ENCODE data around the gene ACTN4. TPM values are rescaled to one million over a fixed set of nuclear protein-coding genes. Genes with fewer than 3 reads are reported as not detected.

ACTN4 gene
- polyA plus RNA-seq, 10 donors, result 173 to 278 (median 195) TPM

DNA sequence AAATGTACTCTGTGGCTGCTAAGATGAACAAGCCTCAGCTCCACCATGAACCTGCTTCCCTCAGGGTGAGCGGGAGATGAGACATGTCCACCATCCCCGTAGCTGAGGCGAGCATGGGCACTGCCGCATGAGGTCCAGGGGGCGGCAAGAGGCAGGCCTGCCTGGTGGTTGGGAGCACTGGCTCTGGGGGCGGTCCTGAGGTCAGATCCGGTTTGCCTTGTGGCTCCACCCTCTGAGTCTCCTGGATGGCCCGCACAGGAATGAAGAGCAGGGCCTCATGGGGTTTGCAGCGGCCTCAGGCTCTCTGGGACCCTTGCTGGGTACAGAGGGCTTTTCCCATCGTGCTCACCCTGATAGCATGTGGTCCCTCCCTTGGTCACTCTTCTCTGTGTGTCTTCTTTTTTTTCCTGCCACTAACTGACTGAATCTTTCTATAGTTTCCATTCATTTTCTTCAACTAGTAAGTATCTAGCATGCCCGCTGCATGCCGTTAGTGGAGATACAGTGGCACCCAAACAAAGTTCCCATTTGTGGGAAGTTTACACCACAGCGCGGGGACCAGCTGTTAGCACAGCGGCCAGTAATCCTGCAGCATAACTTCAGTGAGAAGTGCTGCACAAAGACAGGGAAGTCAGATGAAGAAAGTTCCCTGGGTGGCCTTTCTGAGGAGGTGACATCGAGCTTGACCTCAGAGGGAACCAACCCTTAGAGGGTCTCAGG lies 59.5 kb downstream of the ACTN4 start:
- DNase-seq, result no peak

DNA sequence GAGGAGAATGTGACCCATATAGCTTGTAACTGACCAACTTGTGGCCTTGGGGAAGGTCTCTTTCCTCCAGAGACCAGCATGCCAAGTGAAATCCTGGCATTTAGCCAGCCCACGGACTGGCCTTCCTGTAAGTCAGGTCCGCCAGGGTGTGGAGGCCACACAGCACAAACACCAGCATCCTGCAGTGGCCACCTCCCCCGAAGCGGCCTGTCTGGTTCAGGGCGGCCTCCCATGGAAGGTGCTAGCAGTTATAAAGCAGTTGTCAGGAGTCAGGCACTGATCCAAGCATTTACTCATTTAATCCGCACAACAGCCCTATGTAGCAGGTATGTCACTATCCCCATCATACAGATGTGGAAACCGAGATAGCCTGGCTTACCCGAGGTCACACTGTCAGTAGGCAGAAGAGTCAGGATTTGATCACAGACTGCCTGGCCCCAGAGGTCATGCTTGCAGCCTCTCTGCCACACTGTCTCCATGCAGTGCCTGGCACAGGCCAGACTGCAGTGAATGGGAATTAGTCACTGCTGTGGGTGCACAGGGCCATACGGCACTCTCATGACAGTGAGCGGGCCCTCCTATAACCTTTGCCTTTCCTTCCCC lies 60.2 kb downstream of the ACTN4 start:
- DNase-seq, result no peak

GRCh38 chr19:38708413-38709024 lies 61.1 kb downstream of the ACTN4 start:
- DNase-seq, result no peak

- DNase-seq, result no peak
Measured at GRCh38 chr19:38709119-38709518, 61.7 kb downstream of the ACTN4 start.

DNA sequence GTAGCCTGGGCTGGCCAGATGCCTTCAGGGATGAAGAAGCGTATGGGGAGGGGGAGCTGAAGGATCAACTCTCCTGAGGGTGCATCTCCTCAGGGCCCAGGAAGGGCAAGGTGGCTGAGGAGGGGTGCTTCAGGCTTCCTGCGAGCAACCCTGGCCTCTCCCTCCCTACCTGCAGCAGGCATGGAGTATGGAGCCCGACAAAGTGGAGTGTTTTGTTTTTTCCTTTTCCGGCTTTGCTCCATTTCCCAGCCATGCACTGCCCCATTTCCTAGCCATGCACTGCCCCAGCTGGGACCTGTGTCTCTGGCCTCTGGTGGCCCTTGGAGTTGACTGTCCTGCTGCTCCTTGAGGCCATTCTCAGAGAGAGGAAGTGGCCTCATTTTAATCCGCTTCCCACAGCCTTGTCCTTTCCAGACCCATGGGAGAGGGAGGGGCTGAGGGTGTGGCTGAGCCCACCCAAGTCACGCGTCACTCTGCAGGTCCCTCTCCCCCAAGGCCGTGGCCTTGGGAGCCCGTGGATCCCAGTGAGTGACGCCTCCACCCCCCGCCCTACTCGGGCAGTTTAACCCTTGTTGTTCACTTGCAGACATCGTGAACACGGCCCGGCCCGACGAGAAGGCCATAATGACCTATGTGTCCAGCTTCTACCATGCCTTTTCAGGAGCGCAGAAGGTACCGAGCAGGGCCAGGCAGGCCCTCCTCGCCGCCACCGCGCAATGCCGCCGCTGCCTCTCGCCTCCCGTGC lies 62.4 kb downstream of the ACTN4 start:
- no peak for DNase-seq

- DNase-seq, result no peak
Measured at GRCh38 chr19:38710416-38710702, 62.9 kb downstream of the ACTN4 start.

DNA sequence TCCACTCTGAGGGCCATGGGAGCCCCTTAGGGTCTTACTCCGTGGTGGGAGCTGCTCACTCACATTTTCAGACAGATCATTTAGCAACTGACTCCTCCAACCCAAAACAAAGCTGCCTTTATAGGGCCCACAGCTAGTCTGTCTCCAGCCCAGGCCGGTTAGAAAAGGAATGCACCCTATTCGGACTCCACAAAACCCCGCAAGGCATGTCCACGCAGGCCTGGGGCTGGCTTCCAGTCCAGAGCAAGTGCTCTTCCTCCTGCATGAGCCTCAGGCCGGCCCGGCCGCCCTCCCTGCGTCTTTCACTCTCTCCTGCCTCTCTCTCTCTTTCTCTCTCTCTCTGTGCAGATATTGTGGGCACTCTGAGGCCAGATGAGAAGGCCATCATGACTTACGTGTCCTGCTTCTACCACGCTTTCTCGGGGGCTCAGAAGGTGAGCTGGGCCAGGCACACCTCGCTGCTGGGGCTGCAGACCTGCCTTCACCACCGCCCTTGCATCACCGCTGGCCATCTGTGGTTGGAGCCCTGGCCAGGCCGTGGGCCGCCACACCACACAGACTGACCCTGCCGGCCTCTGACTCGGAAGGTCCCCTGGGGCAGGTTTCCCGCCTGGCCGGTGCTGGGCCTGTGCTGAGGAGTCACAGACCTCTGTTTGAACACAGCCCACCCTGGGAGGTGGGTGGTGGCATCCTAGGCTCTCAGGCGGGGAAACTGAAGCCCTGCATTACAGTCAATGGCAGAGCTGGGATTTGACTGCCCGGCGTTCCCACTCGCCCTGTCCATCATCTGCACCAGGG lies 63.7 kb downstream of the ACTN4 start:
- DNase-seq, result no peak

DNA sequence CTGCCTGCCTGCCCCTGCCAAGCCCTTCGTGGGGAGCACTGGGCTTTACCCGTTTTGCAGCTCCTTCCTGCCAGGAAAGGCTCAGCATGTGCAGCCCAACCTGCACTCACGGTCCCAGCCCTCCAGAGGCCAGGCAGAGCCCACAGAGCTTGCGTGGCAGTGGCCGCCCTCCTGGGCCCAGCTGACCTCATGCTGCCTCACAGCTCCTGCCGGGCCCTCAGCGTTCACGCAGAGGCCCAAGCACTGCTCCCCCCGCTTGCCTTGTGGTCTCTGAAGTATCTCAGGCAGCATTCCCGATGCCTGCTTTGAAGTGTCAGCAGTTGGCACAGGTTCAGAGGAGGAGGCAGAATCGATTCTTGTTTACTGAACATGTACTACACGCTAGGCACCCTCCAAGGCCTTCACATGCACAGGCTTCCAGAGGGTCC lies 64.3 kb downstream of the ACTN4 start:
- no peak for DNase-seq

- no peak for DNase-seq
Measured at GRCh38 chr19:38712161-38712748, 64.8 kb downstream of the ACTN4 start.

- peak; percentile 59 to 72 (median 66) for DNase-seq
Measured at GRCh38 chr19:38713227-38713649, 65.8 kb downstream of the ACTN4 start.

GRCh38 chr19:38713865-38714264 lies 66.4 kb downstream of the ACTN4 start:
- DNase-seq, result no peak

DNA sequence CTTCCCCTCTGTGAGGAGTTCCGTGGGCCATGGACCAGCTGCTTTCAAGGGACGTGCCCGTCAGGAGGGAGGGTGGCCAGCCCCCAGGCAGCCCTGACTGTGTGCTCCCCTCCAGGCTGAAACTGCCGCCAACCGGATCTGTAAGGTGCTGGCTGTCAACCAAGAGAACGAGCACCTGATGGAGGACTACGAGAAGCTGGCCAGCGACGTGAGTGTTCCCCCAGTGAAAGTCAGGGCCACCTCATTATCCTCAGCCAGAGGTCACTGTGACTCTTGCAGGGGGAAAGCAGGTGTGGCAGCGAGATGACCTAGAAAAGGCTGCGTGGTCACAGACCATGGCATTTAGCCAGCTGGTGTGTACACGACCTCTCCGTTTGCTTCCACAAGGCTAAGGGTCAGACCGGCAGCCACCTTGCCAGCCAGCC lies 66.9 kb downstream of the ACTN4 start:
- DNase-seq, result no peak

GRCh38 chr19:38715555-38715954 lies 68.1 kb downstream of the ACTN4 start:
- DNase-seq, result no peak

- DNase-seq, result no peak
Measured at GRCh38 chr19:38717051-38717450, 69.6 kb downstream of the ACTN4 start.

DNA sequence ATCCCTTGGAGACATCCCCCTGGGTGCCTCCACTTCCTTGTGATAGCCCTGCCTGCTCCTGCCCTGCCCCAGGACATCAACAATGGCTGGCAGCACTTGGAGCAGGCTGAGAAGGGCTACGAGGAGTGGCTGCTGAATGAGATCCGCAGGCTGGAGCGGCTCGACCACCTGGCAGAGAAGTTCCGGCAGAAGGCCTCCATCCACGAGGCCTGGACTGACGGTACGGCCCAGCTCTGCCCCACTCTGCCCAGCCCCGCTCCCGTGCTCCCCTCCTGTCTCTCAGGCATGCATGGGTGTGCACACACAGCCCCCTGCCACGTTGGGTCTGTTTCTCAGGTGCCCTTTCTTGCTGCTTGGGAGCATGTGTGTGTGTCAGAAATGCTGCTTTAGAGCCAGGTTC lies 70.4 kb downstream of the ACTN4 start:
- no peak for DNase-seq

DNA sequence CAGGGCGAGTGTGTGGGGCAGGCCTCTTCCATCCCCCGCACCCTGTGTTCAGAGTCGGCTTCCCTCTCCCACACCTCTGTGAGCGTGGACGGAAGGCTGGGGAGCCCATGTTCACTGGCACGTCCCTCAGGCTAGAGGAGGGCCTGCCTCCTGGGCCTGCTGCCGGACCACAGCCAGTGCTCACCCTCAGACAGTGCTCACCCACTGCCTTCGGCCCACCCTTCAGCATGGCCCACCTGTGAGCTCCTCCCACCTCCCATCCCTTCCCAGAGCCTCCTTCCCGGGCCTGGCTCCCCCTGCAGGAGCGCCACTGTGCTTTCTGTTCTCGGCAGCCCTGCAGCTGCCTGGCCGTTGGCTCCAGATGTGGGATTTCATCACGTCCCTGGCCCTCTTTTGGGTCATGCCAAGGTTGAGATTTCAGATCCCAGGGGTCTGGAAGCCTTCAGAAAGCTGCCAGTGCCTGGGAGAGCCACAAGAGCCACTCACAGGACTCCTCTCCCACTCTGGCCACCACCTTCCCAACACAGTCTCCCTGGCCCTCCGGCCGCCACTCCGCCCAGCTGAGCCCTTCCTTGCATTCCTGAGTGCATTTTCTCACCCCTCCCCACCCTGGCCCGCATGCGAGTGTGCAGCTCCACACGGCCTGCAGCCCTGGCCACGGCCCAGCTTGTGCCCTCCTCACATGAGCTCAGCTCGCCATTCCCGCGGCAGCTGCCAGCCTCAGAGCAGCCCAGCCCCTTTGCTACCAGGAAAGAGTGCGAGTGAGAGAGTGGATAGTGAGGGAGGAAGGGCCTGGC lies 71.5 kb downstream of the ACTN4 start:
- peak; percentile 53 to 77 (median 65) for DNase-seq

DNA sequence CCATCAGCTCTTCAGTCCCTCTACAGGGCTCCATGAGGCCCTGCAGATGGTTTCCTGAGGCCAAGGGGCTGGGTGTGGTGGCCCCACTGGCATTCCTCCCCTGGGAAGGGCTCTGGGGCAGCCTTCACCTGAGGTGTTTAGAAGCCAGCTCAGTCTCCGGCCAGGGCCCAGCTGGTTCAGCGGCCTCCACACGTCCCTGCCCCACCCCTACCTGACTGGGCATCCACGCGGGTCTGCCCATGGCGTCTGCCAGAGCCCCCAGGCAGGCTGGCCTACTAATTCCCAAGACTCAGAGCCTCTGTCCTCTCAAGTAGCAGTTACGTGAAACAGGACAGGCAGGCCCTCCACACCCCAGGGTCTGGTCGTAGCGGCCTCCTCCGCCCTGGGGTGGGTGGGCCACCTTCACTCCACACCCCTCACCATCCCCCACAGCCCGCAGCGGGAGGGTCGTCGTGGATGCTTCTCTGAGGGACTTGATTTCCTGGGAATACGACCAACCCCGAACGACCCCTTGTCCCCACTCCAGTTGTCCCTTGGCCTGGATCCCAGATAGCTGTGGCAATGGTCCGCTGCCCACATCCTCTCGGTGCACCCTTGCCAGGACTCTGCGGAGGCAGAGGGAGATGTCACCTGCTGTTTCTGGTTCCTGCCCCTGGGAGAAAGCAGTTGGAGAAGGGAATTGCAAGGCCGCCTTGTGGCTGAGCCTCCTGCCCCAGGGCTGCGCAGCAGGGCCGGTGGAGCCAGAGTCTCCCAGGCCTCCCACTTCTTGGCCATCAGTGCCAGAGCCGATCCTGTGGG lies 72.5 kb downstream of the ACTN4 start:
- no peak for DNase-seq

DNA sequence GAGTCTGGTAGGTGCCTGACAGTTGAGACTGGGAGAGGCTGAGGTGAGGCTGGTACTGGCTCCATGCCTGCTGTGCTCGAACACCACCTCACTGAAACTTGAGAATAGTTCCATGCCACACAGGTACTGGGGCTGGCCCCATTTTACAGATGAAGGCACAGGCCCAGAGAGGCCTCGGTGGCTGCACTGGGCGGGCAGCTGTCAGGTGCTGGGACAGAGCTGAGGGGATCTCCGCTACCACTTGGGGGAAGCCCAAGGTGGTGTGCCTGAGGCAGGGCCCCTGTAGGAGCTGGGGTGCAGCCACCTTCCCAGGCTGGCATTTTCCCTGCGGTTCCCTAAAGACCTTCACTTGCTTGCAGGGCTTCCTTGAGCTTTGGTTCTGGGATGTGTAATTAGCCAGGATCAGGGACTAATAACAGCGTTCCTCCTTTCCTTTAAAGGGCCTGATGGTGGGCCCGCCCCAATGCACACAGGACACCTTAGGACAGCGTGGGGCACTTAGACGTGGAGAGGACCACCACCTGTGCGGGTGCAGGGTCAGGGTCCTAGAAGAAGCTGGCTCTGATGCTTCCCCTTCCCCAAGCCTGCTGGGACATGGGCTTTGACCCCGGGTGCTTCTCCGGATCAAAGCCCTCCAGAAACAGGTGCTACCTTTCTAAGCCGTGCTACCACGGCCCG lies 73.2 kb downstream of the ACTN4 start:
- DNase-seq, result no peak

- no peak for DNase-seq
Measured at GRCh38 chr19:38721496-38721895, 74.0 kb downstream of the ACTN4 start.
